OCI-LY7 (cell line): ENCODE data around the gene YJEFN3.

Experiments used
- EZH2phosphoT487 ChIP-seq: fragments of 200-600 bp; sonication (generic); IDR thresholded peaks from 2 replicates; pipeline ENCODE4 v1.6.1; 2018; ENCODE audit warnings: low read depth, borderline replicate concordance, mild to moderate bottlenecking, mixed run types, antibody characterized with exemption, low read length, moderate library complexity, mixed read lengths
- TF ChIP-seq, protein P1 (sequence below): fragments of 200-600 bp; sonication (generic); conservative IDR thresholded peaks from 2 replicates; pipeline ENCODE4 v1.5.1; 2014; ENCODE audit warnings: mild to moderate bottlenecking, antibody characterized with exemption, low read length, moderate library complexity, mixed read lengths

DNA sequence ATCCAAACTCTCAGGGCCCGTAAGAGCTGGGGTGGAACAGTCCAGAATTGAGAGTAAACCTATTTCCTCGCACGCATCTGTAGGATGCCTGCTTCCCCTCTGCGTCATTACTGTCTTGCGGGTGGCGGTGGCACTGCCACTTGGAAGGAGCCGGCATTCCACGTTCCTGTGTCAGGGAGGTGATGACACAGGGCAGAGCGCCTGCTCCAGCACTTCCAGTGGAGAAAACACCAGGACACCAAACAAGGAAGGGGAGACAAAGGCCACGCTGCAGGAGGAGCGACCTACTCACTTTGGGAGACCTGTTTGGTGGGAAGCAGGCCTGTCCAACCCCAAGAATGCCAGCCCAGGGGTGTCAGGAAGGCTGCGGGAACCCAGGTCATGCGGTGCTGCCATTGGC is 52.7 kb downstream of the YJEFN3 start:
- TF ChIP-seq, protein P1, sequence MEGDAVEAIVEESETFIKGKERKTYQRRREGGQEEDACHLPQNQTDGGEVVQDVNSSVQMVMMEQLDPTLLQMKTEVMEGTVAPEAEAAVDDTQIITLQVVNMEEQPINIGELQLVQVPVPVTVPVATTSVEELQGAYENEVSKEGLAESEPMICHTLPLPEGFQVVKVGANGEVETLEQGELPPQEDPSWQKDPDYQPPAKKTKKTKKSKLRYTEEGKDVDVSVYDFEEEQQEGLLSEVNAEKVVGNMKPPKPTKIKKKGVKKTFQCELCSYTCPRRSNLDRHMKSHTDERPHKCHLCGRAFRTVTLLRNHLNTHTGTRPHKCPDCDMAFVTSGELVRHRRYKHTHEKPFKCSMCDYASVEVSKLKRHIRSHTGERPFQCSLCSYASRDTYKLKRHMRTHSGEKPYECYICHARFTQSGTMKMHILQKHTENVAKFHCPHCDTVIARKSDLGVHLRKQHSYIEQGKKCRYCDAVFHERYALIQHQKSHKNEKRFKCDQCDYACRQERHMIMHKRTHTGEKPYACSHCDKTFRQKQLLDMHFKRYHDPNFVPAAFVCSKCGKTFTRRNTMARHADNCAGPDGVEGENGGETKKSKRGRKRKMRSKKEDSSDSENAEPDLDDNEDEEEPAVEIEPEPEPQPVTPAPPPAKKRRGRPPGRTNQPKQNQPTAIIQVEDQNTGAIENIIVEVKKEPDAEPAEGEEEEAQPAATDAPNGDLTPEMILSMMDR: no peak
- TF ChIP-seq EZH2phosphoT487: no peak
